ENCODE results near the gene CNGA1. TPM values are rescaled to one million over a fixed set of nuclear protein-coding genes. Genes with fewer than 3 reads are reported as not detected.

Gene CNGA1
- total RNA-seq, 1 experiment from 2014 or later: 1.0 TPM

DNA sequence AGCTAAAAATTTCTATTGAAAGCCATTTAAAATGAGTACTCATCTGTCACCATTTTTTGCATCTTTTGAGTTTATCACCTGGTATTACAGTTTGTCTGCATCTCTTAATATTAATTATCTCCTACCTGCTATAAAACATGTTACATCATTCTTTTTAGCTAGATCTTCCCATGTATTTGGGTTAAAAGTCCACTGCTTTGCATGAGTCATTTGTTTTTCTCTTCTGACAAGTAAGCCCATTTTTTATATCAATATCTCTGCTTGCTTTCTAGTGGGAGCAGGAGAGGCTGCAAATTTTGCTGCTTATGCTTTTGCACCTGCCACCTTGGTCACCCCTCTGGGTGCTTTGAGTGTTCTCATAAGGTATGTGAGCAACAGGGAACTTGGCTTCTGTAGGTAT is 16.2 kb upstream of the CNGA1 start:
- Histone ChIP-seq H3K4me1 (ENCODE audit: insufficient read depth, low read length) (peaks cover 4% of the 10 kb centered on the region; the same call in 1 of the 2 replicates), H2AK5ac (ENCODE audit: insufficient read length, low read length) (no peak overlapping the region), H2BK120ac (ENCODE audit: low read depth, low read length, poor library complexity, severe bottlenecking) (no peak overlapping the region), H3K27me3 (ENCODE audit: insufficient read depth, low read length) (no peaks in the 10 kb centered on the region), H3K4ac (ENCODE audit: low read depth, low read length) (no peak overlapping the region), H2AFZ (ENCODE audit: low read length) (no peak overlapping the region), H3K9ac (ENCODE audit: extremely low read depth, insufficient read length, low read length) (no peak overlapping the region), H3K79me1 (ENCODE audit: insufficient read depth, low read depth, low read length, poor library complexity, severe bottlenecking) (no peaks in the 10 kb centered on the region), H2BK15ac (ENCODE audit: low read depth, low read length) (no peak overlapping the region), H3K79me2 (ENCODE audit: insufficient read depth, low read length) (no peaks in the 10 kb centered on the region), H3T11ph (ENCODE audit: low read length) (no peak overlapping the region), H3K23ac (ENCODE audit: insufficient read length, low read depth, low read length) (no peak overlapping the region), H3K23me2 (ENCODE audit: insufficient read length, low read depth, low read length, poor library complexity, severe bottlenecking) (no peaks in the 10 kb centered on the region), H3K14ac (ENCODE audit: insufficient read depth, low read length) (no peak overlapping the region), H3K27ac (ENCODE audit: insufficient read length, low read depth, low read length) (no peak overlapping the region), H4K20me1 (ENCODE audit: control insufficient read depth, insufficient read depth, insufficient read length) (no peaks in the 10 kb centered on the region), H4K5ac (ENCODE audit: insufficient read length, low read depth, low read length) (no peak overlapping the region), H3K18ac (ENCODE audit: insufficient read length, low read depth, low read length) (no peak overlapping the region), H4K91ac (ENCODE audit: insufficient read length, low read depth, low read length) (no peak overlapping the region), H2BK5ac (ENCODE audit: insufficient read length, low read length) (no peak overlapping the region), H2BK12ac (ENCODE audit: insufficient read length, low read depth, low read length) (no peak overlapping the region), H4K8ac (replicated peaks; ENCODE audit: insufficient read length, low read depth, low read length) (no peak overlapping the region), H2BK20ac (ENCODE audit: low read depth, low read length, poor library complexity, severe bottlenecking) (no peak overlapping the region), H3K9me3 (ENCODE audit: control insufficient read depth, low read depth, low read length) (no peaks in the 10 kb centered on the region), H3K56ac (ENCODE audit: insufficient read length, low read depth, low read length) (no peak overlapping the region), H3K4me2 (ENCODE audit: insufficient read depth, insufficient read length, low read length) (no peak overlapping the region)
- no peak for DNase-seq
- Mint-ChIP-seq H3K36me3 (ENCODE audit: insufficient read depth in 1 of 3, low read depth in 3 of 3) (peaks cover 7 to 37% (median 28%) of the 10 kb centered on the region in 3 experiments), H3K4me1 (peaks cover 33 to 42% of the 10 kb centered on the region in 2 experiments), H3K4me3 (no peak overlapping the region), H3K27me3 (ENCODE audit: low read depth) (no peaks in the 10 kb centered on the region), H3K27ac (no peak overlapping the region), H3K9me3 (peaks cover 0 to 2% of the 10 kb centered on the region in 2 experiments; a peak in 2 of 5 replicates)
- no peak for TF ChIP-seq CTCF (conservative IDR thresholded peaks at IDR 0.05)
